SU-DHL-6 (cell line): ENCODE measurements around the gene CDH11.

Experiments used
- H2AFZ ChIP-seq: fragments of 200-600 bp; sonication (generic); 2 replicates; pipeline ENCODE4 v1.6.1; 2014; ENCODE audit warnings: low read depth, mild to moderate bottlenecking, moderate library complexity, mixed read lengths, antibody characterized with exemption, low read length; ENCODE audit not compliant: severe bottlenecking
- H3F3A ChIP-seq: fragments of 200-600 bp; shearing (Covaris generic); 2 replicates; pipeline ENCODE4 v1.6.0; 2016; ENCODE audit warnings: antibody characterized with exemption, mild to moderate bottlenecking; ENCODE audit not compliant: insufficient read depth
- H3K27ac ChIP-seq: fragments of 200-600 bp; sonication (generic); 2 replicates; pipeline ENCODE4 v1.5.1; 2016; ENCODE audit warnings: low read depth, mild to moderate bottlenecking, low read length, moderate library complexity, mixed read lengths
- H3K27me3 ChIP-seq: fragments of 200-600 bp; sonication (generic), shearing (Covaris generic); 2 replicates; pipeline ENCODE4 v1.6.0; 2014; ENCODE audit warnings: mild to moderate bottlenecking, low read length
- H3K36me3 ChIP-seq: fragments of 200-600 bp; sonication (generic); 2 replicates; pipeline ENCODE4 v1.6.1; 2014; ENCODE audit warnings: mild to moderate bottlenecking, low read length, mixed read lengths
- H3K4me2 ChIP-seq: fragments of 300-600, 200-600 bp; shearing (Covaris generic), sonication (generic); 2 replicates; pipeline ENCODE4 v1.6.0; 2014; ENCODE audit warnings: low read length, low read depth, mild to moderate bottlenecking; ENCODE audit not compliant: poor library complexity, severe bottlenecking
- H3K4me3 ChIP-seq: fragments of 200-600 bp; sonication (generic); 2 replicates; pipeline ENCODE4 v1.5.1; 2014; ENCODE audit warnings: antibody characterized with exemption, low read length, mild to moderate bottlenecking, mixed read lengths; ENCODE audit not compliant: insufficient read depth, poor library complexity, severe bottlenecking
- H3K79me2 ChIP-seq: fragments of 200-600 bp; sonication (generic); 2 replicates; pipeline ENCODE4 v1.6.1; 2014; ENCODE audit warnings: mild to moderate bottlenecking, low read length, moderate library complexity; ENCODE audit not compliant: insufficient read depth
- H3K9ac ChIP-seq: fragments of 200-600 bp; sonication (generic); 2 replicates; pipeline ENCODE4 v1.7.0; 2014; ENCODE audit warnings: mild to moderate bottlenecking, low read length
- H3K9me2 ChIP-seq: fragments of 200-600 bp; sonication (generic); replicated peaks from 2 replicates; pipeline ENCODE4 v1.6.1; 2014; ENCODE audit warnings: low read length; ENCODE audit not compliant: insufficient read depth
- H3K9me3 ChIP-seq: fragments of 200-600 bp; sonication (generic); 2 replicates; pipeline ENCODE4 v1.6.1; 2014; ENCODE audit warnings: low read length, mixed read lengths; ENCODE audit not compliant: insufficient read depth
- H4K20me1 ChIP-seq: fragments of 200-600 bp; sonication (generic); 2 replicates; pipeline ENCODE4 v1.6.1; 2014; ENCODE audit warnings: low read depth, mild to moderate bottlenecking, antibody characterized with exemption, low read length, moderate library complexity, mixed read lengths
- EZH2phosphoT487 ChIP-seq: fragments of 200-600 bp; sonication (generic), shearing (Covaris generic); conservative IDR thresholded peaks from 2 replicates; pipeline ENCODE4 v1.6.1; 2018; ENCODE audit warnings: mild to moderate bottlenecking, antibody characterized with exemption, low read length, moderate library complexity, mixed read lengths
- TF ChIP-seq, protein P1 (sequence below): fragments of 200-600 bp; sonication (generic); IDR thresholded peaks from one replicate; pipeline ENCODE4 v1.5.1; 2017; ENCODE audit warnings: antibody characterized with exemption, mild to moderate bottlenecking, low read length, moderate library complexity; ENCODE audit not compliant: insufficient read depth, poor library complexity, severe bottlenecking

The CDH11 gene

DNA sequence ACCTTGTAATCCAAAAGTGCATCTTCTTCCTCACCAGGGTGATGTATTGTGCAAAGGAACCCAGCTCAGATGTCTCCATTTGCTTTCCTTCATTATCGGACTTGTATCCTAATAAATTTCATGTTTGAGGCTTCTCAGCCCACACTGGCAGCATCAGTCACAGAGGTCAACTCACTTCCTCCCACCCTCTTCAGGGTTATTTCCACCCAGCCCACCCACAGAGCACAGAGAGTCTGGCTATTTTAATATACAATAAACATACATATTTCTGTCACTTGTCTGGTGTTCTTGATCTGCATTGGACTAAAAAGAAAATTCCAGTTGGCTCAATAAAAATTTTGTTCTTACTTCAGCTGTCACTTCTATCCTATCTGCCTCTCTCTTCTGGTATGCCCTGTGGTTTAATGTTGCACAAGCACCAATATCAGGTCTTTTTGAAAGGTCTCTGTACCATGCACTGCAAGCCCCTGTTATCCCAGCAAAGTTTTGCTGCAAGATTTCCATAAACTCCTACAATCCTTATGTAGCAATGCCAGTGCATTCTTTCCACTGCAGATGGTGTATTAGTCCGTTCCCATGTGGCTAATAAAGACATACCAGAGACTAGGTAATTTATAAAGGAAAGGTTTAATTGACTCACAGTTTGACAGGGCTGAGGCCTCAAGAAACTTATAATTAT lies 201.8 kb downstream of the CDH11 start:
- H3K9me2 ChIP-seq, result no peaks in the 10 kb centered on the region
- no peaks in the 10 kb centered on the region for H3K36me3 ChIP-seq
- H3K4me2 ChIP-seq, result no peak overlapping the region
- H3K27me3 ChIP-seq, result no peaks in the 10 kb centered on the region
- H3K79me2 ChIP-seq, result no peaks in the 10 kb centered on the region
- no peak overlapping the region for H2AFZ ChIP-seq
- no peak overlapping the region for H3K4me3 ChIP-seq
- no peak overlapping the region for H3K9ac ChIP-seq
- TF ChIP-seq EZH2phosphoT487, result no peak
- TF ChIP-seq, protein P1, sequence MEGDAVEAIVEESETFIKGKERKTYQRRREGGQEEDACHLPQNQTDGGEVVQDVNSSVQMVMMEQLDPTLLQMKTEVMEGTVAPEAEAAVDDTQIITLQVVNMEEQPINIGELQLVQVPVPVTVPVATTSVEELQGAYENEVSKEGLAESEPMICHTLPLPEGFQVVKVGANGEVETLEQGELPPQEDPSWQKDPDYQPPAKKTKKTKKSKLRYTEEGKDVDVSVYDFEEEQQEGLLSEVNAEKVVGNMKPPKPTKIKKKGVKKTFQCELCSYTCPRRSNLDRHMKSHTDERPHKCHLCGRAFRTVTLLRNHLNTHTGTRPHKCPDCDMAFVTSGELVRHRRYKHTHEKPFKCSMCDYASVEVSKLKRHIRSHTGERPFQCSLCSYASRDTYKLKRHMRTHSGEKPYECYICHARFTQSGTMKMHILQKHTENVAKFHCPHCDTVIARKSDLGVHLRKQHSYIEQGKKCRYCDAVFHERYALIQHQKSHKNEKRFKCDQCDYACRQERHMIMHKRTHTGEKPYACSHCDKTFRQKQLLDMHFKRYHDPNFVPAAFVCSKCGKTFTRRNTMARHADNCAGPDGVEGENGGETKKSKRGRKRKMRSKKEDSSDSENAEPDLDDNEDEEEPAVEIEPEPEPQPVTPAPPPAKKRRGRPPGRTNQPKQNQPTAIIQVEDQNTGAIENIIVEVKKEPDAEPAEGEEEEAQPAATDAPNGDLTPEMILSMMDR, result no peak
- no peak overlapping the region for H3K27ac ChIP-seq
- no peaks in the 10 kb centered on the region for H3K9me3 ChIP-seq
- H3F3A ChIP-seq, result no peaks in the 10 kb centered on the region
- no peaks in the 10 kb centered on the region for H4K20me1 ChIP-seq

DNA sequence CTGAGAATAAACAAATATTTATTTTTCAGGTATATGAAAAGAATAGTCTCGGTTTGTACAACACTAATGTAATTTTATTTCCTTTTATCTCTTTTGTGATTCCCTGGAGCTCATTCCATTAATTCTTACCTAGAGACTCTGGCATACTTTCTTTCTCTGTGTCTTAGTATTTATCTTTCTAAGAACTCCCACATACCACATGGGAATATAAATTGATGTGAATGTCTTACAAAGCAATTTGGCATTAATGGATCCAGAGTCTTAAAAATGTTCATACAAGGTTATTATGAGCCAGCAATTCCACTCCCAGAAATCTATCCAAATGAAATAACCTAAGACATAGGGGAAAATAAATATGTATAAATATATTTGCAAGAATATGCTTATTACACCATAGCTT lies 202.7 kb downstream of the CDH11 start:
- Histone ChIP-seq H3K4me3 (no peak overlapping the region), H3F3A (no peaks in the 10 kb centered on the region), H3K4me2 (no peak overlapping the region), H4K20me1 (no peaks in the 10 kb centered on the region), H3K9me2 (no peaks in the 10 kb centered on the region), H3K9me3 (no peaks in the 10 kb centered on the region), H3K9ac (no peak overlapping the region), H2AFZ (no peak overlapping the region), H3K79me2 (no peaks in the 10 kb centered on the region), H3K36me3 (no peaks in the 10 kb centered on the region), H3K27ac (no peak overlapping the region), H3K27me3 (no peaks in the 10 kb centered on the region)
- TF ChIP-seq EZH2phosphoT487, result no peak

DNA sequence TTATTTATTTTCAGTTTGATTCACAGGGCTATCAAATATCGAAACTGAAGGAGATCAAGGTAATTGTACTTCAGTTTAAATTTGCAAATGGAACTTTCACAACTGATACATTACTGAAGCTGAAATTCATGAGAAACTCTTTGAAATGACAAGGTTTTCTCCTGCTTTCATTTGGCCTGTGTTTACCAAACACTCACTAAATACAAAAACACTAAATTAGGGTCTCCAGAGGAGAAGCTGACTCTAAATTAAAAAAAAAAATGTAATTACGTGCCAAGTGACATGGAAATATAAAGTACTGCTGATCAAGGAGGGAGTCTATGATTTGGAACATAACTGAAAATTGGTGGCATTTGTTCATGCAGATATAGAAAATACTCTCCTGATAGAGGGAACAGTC lies 205.8 kb downstream of the CDH11 start:
- no peak for TF ChIP-seq EZH2phosphoT487
- TF ChIP-seq, protein P1, result no peak
- H3K36me3 ChIP-seq, result no peaks in the 10 kb centered on the region
- H3K9me2 ChIP-seq, result no peaks in the 10 kb centered on the region
- no peaks in the 10 kb centered on the region for H3K9me3 ChIP-seq
- H2AFZ ChIP-seq, result no peak overlapping the region
- H3K9ac ChIP-seq, result no peak overlapping the region
- H3K79me2 ChIP-seq, result no peaks in the 10 kb centered on the region
- H4K20me1 ChIP-seq, result no peaks in the 10 kb centered on the region
- no peaks in the 10 kb centered on the region for H3K27me3 ChIP-seq
- H3K4me2 ChIP-seq, result no peak overlapping the region
- no peaks in the 10 kb centered on the region for H3F3A ChIP-seq
- H3K27ac ChIP-seq, result no peak overlapping the region
- H3K4me3 ChIP-seq, result no peak overlapping the region

DNA sequence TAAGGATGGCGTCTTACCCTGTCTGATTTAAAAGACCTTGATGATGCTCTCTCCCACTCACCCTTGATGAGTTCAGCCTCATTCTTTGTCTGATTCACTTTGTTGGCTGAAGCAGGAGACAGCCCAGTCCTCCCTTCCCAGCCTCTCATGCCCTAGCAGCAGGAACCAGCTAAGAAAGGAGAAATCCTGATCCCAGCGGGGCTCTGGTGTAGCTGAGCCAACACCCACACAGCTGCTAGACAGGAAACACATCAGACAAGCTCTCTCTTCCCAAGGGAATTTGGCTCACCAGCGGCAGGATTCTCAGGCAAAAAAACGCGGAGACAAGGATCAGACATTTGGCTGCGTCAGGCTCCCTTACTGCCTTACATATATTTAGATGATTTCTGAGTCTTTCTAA lies 211.5 kb downstream of the CDH11 start:
- H3K4me3 ChIP-seq, result no peak overlapping the region
- TF ChIP-seq, protein P1, result no peak
- TF ChIP-seq EZH2phosphoT487, result no peak
- no peak overlapping the region for H2AFZ ChIP-seq
- H3K36me3 ChIP-seq, result no peaks in the 10 kb centered on the region
- no peaks in the 10 kb centered on the region for H3K27me3 ChIP-seq
- no peak overlapping the region for H3K9ac ChIP-seq
- H3F3A ChIP-seq, result no peaks in the 10 kb centered on the region
- no peaks in the 10 kb centered on the region for H3K9me3 ChIP-seq
- no peak overlapping the region for H3K4me2 ChIP-seq
- H3K9me2 ChIP-seq, result no peaks in the 10 kb centered on the region
- no peaks in the 10 kb centered on the region for H3K79me2 ChIP-seq
- no peaks in the 10 kb centered on the region for H4K20me1 ChIP-seq
- H3K27ac ChIP-seq, result no peak overlapping the region
